Left cardiac atrium (tissue), 4 donors: ENCODE results near the gene ZNF423. TPM values are rescaled to one million over a fixed set of nuclear protein-coding genes. Genes with fewer than 3 reads are reported as not detected.
A peak's percentile ranks its signal among the peaks of the same experiment; 100 is the strongest.

Experiments used
- ATAC-seq, 2 donors: fragments of 200-7000 bp; cut with Tn5 transposase; one replicate each; pipeline ENCODE4 v1.9.1; 2020; ENCODE audit warnings: mild to moderate bottlenecking in 2 of 2, moderate library complexity in 2 of 2
- DNase-seq: peaks from one replicate; pipeline ENCODE4 v3.0.0-alpha.2; 2020
- intact Hi-C, 2 donors: fragments of 100-400 bp; cut with DNase I; formaldehyde crosslinking; loops; one replicate each; pipeline versions ENCODE4 v1.14.1 to v1.15.1; 2022 to 2023
- total RNA-seq, 2 donors: library from RNA; stranded (reverse); fragmentation: NEBNext Ultra II Directional; extraction: Animal tissue kit (Norgen Biotek cat#: 25700); gene quantifications; one replicate each; pipeline ENCODE4 v1.2.1, GENCODE V29; 2021
- donor health status: DM: no; HTN: yes; CAD: no.
- donor health status: DM: no; HTN: yes; CAD: no; lungs with severe emphysema.
- donor health status: DM: yes; HTN: yes; CAD: no.
- donor health status: Dilated cardiomyopathy.

The ZNF423 gene
- total RNA-seq, 2 donors from 2014 or later = 11.1 to 13.8 TPM

GRCh38 chr16:49465661-49466528 lies 390.0 kb downstream of the ZNF423 start:
- ATAC-seq = no peak
- intact Hi-C loops = no loop called here
- no peak for DNase-seq

GRCh38 chr16:49464877-49465504 lies 390.9 kb downstream of the ZNF423 start:
- ATAC-seq = no peak
- intact Hi-C loops = no loop called here
- DNase-seq = no peak

- DNase-seq (no peak), ATAC-seq (no peak)
These were observed 391.8 kb downstream of the ZNF423 start for GRCh38 chr16:49464093-49464492.

GRCh38 chr16:49463529-49463928 lies 392.4 kb downstream of the ZNF423 start:
- peak in 1 of 2 donors; percentile 15 for ATAC-seq
- intact Hi-C loops = no loop called here
- no peak for DNase-seq

More at GRCh38 chr16:49464093-49464492, 391.8 kb downstream of the ZNF423 start:
- intact Hi-C loops = no loop called here

GRCh38 chr16:49462989-49463371 lies 392.9 kb downstream of the ZNF423 start:
- DNase-seq (no peak), ATAC-seq (no peak)
- intact Hi-C loops = no loop called here

GRCh38 chr16:49462362-49462988 lies 393.4 kb downstream of the ZNF423 start:
- DNase-seq = no peak
- ATAC-seq = no peak
- intact Hi-C loops = no loop called here

- intact Hi-C loops = no loop called here
- DNase-seq (no peak), ATAC-seq (no peak)
These were observed 394.4 kb downstream of the ZNF423 start for GRCh38 chr16:49461517-49461951.

- intact Hi-C loops = no loop called here
- DNase-seq (no peak), ATAC-seq (no peak)
These were observed 395.0 kb downstream of the ZNF423 start for GRCh38 chr16:49460786-49461470.

- intact Hi-C loops = no loop called here
- DNase-seq = no peak
- ATAC-seq = no peak
These were observed 395.8 kb downstream of the ZNF423 start for GRCh38 chr16:49459953-49460735.

GRCh38 chr16:49458656-49459445 lies 397.1 kb downstream of the ZNF423 start:
- intact Hi-C loops = no loop called here
- ATAC-seq (no peak), DNase-seq (no peak)

GRCh38 chr16:49458243-49458642 lies 397.7 kb downstream of the ZNF423 start:
- intact Hi-C loops = no loop called here
- DNase-seq = no peak
- ATAC-seq = no peak

- no peak for ATAC-seq
- intact Hi-C loops = no loop called here
These were observed 398.7 kb downstream of the ZNF423 start for GRCh38 chr16:49457196-49457595.

GRCh38 chr16:49456763-49457162 lies 399.1 kb downstream of the ZNF423 start:
- DNase-seq = no peak
- intact Hi-C loops = no loop called here
- ATAC-seq = no peak

More at GRCh38 chr16:49457196-49457595, 398.7 kb downstream of the ZNF423 start:
- no peak for DNase-seq

- no peak for DNase-seq
- intact Hi-C loops = no loop called here
- no peak for ATAC-seq
These were observed 399.7 kb downstream of the ZNF423 start for GRCh38 chr16:49455991-49456745.

GRCh38 chr16:49455181-49455990 lies 400.5 kb downstream of the ZNF423 start:
- no peak for ATAC-seq
- intact Hi-C loops = no loop called here
- no peak for DNase-seq

- no peak for ATAC-seq
- DNase-seq = no peak
These were observed 401.3 kb downstream of the ZNF423 start for GRCh38 chr16:49454426-49455180.

More at GRCh38 chr16:49454426-49455180, 401.3 kb downstream of the ZNF423 start:
- intact Hi-C loops = no loop called here
